Measurements from ENCODE around the gene ZNF554.
"Not testable (repeated sequence)": the region's sequence is repeated elsewhere in the genome, so short reads cannot be mapped to it uniquely, and the experiment has no call there.

ZNF554 gene

DNA sequence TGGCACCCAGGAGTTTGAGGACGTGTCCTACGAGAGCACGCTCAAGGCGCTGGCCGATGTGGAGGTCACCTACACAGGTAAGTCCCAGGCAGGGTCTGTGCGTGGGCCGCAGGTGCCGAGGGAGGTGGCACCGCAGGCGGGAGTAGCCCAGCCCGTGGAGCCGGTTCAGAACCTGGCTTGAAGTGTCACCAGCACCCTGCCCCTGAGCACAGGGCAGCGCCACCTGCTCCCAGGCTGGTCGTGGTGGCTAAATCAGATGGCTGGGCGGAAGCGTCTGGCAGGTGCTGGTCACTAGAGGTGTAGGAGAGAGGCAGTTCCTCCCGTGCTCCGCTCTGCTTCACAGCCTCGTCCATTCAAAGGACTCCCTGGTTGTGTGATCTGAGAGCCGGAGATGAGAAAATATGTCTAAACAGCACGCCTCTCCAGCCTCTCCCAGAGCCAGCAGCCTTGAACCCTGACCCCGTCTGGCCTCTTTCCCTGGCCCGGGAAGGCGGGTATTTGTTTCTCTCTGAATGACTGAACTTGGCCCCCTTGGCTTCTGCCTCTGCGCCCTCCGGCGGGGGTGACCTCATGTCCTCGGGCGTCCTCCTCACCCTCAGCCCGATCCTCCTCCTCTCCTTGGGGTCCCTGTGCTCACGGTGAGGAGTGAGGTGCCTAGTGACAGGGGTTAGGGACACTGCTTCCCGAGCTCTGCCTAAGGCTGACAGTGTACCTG lies 29.0 kb upstream of the ZNF554 start:
- in situ Hi-C loops (cut with HindIII; ENCODE audit: low sequenced_read_pairs): no loop called here

DNA sequence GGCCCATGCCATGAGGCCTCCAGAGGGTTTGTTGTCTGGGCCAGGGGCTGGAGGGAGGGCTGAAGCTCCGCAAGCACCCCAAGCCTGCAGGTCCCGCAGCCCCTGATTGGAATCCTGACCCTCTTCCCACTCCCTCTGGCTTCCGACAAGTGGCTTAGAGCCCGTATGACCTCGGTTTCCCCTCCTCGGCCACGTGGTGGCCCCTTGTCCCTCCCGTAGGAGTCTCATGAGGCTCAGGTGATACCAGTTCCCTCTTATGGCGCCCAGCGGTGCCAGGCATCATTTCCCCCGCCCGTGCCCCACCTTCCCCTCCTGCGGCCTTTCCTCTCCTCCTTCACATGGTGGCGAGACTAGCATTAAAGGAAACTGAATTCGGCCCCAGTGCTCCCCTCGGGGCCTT lies 28.2 kb upstream of the ZNF554 start:
- in situ Hi-C loops (cut with HindIII; ENCODE audit: low sequenced_read_pairs): no loop called here

DNA sequence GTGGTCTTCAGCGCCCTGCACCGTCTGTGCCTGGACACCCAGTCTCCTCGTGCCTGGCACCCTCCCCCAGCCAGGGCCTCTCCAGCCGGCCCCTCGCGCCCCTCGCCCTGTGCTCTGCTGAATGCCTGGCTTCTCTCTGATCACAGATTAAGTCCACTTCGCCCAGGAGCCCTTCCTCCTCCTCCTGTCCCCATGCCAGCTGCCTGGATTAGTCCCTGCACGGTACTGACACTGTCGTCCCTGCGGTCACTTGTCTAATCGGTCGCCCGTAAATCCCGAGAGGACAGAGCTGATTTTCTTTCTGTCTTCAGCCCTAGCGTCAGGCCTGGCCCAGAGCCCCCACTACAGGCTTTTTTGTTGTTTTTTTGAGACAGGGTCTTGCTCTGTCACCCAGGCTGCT lies 27.8 kb upstream of the ZNF554 start:
- in situ Hi-C loops (cut with HindIII; ENCODE audit: low sequenced_read_pairs): no loop called here

DNA sequence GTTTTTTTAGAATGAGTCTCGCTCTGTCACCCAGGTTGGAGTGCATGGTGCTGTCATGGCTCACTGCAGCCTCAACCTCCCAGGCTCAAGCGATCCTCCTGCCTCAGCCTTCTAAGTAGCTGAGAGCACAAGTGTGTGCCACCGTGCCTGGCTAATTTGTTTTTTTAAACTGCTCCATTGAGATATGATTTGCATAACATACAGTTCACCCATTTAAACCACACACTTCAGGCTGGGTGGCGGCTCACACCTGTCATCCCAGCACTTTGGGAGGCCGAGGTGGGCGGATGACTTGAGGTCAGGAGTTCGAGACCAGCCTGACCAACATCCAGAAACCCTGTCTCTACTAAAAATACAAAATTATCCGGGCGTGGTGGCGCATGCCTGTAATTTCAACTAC lies 27.0 kb upstream of the ZNF554 start:
- in situ Hi-C loops (cut with HindIII; ENCODE audit: low sequenced_read_pairs): not testable (repeated sequence)

DNA sequence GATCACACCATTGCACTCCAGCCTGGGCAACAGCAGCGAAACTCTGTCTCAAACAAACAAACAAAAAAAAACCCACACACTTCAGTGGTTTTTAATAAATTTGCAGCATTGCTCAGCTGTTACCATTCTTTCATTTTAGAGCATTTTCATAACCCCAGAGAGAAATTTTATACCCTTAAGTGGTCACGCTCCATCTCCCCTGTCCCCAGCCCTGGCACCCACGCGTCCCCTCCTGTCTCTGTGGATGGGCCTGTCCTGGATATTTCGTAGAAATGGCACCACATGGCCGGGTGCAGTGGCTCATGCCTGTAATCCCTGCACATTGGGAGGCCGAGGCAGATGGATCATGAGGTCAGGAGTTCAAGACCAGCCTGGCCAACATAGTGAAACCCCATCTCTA lies 26.5 kb upstream of the ZNF554 start:
- in situ Hi-C loops (cut with HindIII; ENCODE audit: low sequenced_read_pairs): no loop called here

DNA sequence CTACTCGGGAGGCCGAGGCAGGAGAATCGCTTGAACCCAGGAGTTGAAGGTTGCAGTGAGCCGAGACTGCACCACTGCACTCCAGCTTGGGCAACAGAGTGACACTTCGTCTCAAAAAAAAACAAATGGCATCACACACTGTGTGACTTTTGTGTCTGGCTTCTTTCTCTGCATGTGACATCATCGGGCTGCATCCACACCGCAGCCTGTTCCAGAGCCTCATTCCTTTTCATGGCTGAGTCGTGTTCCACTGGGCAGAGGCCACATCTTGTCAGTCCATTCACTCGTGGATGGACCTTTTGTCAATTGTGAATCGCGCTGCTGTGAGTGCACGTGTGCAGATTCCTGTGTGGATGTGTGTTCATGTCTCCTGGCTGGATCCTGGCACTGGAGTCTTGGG lies 26.1 kb upstream of the ZNF554 start:
- in situ Hi-C loops (cut with HindIII; ENCODE audit: low sequenced_read_pairs): no loop called here

DNA sequence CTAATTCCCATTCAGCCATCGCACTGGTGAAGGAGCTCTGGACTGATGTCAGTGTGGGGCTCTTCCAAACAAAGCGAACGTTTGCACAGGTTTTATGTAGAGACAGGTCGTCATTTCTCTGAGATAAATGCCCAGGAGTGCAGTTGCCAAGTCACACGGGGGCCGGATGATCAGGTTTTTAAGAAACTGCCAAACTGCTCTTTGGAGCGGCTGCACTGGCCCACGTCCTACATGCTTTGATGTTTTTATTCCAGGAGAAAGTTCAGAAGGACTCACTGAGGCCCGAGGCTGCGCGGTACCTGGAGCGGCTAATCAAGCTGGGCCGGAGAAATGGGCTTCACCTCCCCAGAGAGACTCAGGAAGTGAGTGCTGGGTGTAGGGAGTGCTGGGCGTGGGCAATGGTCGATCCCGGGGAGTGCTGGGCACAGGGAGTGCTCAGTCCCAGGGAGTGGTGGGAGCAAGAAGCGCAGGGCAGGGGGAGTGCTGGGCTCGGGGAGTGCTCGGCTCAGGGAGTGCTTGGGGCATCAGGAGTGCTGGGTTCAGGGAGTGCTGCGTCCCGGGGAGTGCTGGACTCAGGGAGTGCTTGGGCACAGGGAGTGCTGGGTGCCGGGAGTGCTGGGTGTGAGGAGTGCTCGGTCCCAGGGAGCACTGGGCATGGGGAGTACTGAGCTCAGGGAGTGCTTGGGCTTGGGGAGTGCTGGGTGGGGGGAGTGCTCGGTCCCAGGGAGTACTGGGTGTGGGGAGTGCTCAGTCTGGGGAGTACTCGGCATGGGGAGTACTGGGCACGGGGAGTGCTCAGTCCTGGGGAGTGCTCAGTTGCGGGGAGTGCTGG lies 23.6 kb upstream of the ZNF554 start:
- in situ Hi-C loops (cut with HindIII; ENCODE audit: low sequenced_read_pairs): no loop called here

DNA sequence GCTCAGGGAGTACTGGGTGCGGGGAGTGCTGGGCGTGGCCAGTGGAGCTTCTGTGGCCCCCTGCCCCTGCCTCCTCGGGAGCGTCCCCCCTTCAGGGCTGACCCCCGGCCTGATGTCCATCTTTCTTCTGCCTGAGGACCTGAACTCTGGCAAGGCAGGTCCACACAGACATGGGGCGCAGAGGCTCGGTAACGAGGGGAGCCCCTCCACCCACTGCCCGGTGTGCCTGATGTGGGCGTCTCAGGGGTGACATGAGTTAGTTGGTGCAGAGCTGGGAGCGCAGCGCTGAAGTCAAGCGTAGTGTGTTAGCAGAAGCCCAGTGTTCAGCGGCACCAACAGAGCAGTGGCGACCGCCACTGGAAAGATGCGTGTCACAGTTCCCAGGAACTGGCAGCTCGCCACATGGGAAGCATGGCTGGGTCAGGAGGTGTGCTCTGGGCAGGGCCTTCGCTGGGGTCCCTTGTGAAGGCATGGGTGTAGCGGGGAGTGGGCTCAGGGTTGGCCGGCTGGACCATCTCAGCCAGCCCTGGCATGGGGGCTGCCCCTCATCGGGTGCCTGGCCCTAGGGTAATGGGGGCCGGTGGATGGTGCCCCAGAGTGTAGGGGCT lies 22.9 kb upstream of the ZNF554 start:
- in situ Hi-C loops (cut with HindIII; ENCODE audit: low sequenced_read_pairs): no loop called here

DNA sequence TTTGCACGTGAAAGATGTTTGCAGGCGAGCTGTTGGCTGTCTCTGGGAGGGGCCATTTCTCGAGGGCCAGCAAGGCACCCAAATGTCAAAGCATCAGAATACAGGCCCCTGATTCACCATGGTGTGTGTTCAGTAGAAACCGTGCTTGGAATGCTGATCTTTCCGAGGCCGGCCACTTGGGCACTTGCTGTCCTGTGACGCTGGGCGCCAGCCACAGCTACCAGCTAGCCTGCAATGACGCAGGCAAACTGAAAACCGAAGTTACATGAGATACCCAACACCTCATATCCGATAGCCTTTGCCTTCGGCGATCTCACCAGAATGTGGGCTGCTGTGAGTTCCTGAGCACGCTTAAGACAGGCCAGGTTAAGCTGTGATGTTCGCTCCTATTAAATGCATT lies 22.4 kb upstream of the ZNF554 start:
- in situ Hi-C loops (cut with HindIII; ENCODE audit: low sequenced_read_pairs): no loop called here

DNA sequence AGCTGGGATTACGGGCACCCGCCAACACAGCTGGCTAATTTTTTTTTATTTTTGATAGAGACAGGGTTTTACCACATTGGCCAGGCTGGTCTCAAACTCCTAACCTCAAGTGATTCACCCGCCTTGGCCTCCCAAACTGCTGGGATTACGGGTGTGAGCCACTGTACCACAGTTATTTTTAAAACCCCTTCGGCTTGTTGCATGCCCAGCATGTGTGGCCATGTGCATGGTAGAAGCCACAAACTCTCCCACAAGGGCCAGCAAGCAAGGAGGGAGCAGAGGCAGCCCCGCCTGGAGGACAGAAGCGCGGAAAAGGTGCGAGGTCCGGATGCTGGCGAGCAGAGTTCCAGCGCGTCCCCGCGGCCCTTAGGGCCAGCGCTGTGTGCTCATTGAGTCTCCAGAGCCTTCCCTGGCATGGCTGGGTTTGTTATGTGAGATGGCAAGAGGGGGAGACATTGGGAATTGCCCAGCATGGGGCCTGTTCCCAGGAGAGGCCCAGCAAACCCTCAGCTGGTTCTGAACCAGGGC lies 21.4 kb upstream of the ZNF554 start:
- in situ Hi-C loops (cut with HindIII; ENCODE audit: low sequenced_read_pairs): no loop called here

DNA sequence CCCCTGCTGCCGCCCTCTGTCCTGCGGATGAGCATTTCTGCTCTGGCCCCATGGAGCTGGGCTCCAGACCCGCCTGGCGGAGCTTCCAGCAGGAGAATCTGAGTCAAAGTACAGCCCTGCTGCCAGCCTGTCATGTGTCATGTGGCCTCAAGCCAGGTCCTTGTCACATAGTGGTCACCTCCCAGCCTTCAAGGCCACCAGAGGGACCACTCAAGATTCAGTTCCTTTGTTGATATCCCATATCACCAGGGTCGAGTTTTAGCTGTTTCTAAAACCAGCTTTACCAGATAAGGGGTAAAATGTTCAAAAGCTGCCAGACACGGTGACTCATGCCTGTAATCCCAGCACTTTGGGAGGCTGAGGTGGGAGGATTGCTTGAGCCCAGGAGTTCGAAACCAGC lies 20.9 kb upstream of the ZNF554 start:
- in situ Hi-C loops (cut with HindIII; ENCODE audit: low sequenced_read_pairs): no loop called here

DNA sequence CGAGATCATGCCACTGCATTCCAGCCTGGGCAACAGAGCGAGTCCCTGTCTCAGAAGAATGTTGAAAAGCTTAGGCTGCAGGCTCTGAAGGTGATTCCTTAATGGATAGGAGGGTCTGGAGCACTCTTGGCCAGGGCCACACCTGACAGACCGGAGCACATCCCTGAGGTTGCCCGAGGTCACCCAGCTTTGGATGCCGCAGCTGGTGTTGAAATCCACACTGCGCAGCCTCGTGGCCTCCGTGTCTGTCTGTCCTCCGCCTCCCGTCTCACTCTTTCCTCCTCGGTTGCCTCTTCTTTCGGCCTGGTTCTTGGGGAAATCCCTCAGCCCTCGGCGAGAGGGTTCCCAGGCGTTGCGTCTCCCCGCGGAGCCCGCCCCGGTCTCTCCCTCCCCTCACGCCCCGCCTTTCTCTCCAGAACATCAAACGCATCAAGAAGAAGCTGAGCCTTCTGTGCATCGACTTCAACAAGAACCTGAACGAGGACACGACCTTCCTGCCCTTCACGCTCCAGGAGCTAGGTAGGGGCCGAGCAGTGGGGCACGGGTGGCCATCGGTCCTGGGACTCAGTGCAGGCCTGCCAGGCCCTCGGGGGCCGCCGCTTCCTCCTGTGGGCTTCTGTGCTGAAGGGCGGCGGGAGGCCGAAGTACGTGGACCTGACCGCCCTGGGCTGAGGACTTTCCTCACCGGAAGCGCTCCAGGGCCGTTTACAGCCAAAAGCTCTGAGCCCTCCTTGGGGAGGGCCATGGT lies 20.2 kb upstream of the ZNF554 start:
- in situ Hi-C loops (cut with HindIII; ENCODE audit: low sequenced_read_pairs): no loop called here

DNA sequence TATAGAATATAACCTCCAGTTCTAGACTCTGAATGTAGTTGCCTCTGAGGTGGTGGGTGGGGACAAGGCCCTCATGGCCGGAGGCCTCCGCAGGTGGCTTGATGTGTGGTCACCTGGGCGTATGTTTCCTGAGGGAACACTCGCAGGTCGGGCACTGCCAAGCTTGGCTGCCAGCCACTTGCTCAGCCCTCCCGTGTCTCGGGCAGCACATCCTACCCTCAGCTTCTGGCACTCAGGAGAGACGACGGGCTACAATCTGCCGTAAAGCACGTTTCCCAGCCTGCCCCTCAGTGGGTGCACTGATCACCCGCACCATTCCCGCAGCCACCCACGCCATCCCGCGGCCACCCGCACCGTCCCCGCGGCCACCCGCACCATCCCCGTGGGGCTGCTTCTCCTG lies 19.2 kb upstream of the ZNF554 start:
- in situ Hi-C loops (cut with HindIII; ENCODE audit: low sequenced_read_pairs): no loop called here

DNA sequence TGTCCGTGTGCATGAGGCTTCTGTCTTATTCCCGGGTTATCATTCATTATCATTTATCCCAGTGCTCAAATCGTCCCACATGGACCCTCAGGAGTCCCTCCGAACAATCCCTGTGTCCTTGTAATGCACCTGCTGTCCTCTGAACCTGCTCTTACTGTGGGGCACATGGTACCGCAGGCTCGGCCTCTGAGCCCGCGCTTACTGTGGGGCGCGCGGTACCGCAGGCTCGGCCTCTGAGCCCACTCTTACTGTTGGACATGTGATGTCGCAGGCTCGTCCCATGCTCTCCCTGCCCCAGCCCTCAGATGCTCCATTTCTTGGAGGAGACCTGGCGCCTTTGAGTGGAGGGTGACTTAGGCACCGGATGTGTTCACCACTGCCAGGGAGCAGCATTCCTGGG lies 16.8 kb upstream of the ZNF554 start:
- in situ Hi-C loops (cut with HindIII; ENCODE audit: low sequenced_read_pairs): no loop called here

DNA sequence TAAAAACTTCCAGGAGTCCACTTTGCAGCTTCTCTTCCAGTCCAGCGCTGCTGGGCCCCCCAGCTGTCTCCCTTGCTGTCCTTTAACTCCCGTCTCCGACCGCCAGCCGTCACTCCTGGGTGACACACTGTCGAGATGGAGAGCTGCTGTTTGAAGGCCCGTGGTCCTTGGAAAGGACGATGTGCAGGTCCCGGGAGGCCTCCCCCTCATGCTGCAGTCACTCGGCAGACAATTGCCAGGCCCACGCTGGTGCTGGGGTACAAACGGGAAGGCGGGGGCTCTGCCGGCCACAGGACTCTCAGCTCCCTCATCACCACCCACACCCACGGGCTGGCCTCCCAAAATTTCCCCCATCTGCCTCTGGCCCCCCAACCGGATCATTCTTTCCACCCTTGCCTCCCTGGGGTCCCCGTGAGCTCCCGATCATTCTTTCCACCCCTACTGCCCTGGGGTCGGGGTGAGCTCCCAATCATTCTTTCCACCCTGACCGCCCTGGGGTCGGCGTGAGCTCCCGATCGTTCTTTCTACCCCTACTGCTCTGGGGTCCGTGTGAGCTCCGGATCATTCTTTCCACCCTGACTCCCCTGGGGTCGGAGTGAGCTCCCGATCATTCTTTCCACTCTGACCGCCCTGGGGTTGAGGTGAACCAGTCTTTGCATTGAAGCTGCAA lies 16.0 kb upstream of the ZNF554 start:
- in situ Hi-C loops (cut with HindIII; ENCODE audit: low sequenced_read_pairs): no loop called here

DNA sequence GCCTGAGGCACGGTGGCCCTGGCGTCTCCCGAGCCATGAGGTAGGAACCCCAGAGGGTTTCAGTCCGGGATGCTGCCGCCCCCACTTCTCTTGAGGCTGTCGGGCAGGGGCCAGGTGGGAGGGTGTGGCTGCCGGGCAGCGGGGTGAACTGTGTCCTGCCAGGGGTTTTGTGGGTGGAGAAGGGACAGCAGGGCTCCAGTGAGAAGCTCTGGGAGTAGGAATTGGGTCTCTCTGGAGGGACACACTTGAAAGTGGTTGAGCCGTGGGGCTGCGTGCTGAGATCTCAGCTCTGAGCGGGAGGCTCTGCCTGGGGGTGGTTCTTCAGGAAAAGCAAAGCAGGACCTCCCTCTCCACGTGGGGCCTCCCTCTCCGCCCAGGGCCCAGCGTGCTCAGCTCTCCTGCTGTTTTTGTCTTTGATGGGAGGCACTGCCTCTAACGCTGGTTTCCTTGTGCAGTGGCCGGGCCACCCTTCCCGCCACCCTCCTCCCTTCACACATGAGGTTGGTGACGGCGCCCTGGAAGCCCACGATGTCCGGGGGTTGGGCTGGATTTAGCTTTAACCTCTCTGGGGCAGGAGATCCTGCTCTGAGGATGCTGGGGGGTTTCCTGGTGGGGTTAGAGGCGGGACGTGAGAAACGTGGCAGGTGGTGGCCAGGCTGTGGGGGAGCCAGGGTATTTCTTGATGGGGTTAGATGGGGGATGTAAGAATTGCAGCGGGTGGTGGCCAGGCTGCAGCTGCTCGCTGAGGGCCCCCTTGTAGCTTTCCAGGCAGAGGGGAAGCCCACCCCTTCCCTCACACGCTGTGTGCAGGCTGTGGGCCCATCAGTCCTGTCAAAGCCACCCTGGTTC lies 15.3 kb upstream of the ZNF554 start:
- in situ Hi-C loops (cut with HindIII; ENCODE audit: low sequenced_read_pairs): no loop called here

DNA sequence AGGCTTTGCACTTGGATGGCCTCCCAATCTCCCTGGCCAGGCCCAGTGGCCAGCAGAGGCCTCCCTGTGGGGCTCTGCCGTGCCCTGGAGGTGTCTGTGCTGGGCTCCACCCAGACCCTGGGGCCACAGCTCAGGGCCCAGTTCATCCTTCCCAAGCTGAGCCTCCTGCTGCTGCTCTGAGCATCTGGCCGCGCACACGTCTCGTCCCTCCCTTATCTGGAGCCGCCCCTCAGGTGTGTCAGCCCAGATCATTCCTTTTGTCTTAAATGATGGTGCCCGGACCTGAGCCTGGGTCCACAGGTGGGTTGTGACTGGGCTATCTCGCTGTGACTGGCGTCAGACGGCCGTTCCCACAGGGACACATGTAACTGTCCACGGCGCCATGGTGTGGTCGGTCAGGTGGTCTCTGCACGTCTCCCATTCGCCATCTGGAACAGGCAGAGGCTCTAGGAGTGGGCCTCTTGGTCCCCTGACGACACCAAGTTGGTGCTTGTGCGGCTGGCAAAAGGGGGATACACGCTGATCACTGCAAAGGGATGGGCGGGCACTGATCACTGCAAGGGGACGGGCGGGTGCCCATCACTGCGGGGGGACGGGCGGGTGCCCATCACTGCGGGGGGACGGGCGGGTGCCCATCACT lies 14.3 kb upstream of the ZNF554 start:
- in situ Hi-C loops (cut with HindIII; ENCODE audit: low sequenced_read_pairs): no loop called here

DNA sequence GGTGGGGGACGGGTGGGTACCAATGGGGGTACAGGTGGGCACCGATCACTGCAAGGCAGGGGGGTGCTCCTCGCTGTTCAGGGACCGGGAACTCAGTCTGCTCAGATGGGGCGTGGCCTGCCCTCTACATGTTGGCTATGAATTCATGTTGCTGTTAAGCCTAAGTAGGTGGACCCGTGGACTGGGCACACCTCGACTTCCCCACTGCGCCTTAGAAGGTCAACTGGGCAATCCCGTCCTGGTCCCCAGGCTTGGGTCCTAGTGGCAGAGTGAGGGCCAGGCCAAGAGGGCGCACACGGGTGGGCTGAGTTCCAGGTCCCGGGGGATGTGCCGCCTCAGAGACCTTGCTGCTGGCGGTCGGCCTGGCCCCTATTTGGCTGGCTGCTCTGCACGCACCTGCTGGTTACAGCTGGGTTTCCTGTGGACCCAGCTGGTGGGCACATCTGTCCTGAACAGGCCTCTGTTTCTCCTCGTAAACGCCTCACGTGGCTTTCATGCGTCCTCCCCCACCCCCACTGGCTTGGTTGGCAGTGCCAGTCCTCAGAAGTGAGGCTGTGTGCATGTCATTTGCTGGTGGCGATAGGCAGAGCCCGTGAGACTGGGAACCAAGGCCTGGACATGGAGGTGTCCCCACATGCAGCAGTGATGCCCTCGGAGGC lies 13.5 kb upstream of the ZNF554 start:
- in situ Hi-C loops (cut with HindIII; ENCODE audit: low sequenced_read_pairs): no loop called here

All from DLD1 (cell line).